HCT116 (cell line): Measurements from ENCODE around the gene SAG. TPM values are rescaled to one million over a fixed set of nuclear protein-coding genes. Genes with fewer than 3 reads are reported as not detected.

Source experiments
- ATAC-seq: fragments of 200-7000 bp; cut with Tn5 transposase; 2 replicates; pipeline ENCODE4 v1.9.1; 2020; ENCODE audit warnings: mild to moderate bottlenecking, moderate library complexity
- BruUV-seq: library from RNA; stranded (reverse); fragments of 400-500 nt; replicated peaks from 2 replicates; lab custom pipeline; 2021; lab: Mats Ljungman, UMichigan
- CTCF ChIA-PET: fragments of 300-600 bp; sonication (Branson Sonifier 250); formaldehyde crosslinking; loops from one replicate; lab custom pipeline; 2021; ENCODE audit warnings: antibody characterized with exemption; lab: Charles Lee
- POLR2A ChIA-PET: fragments of 300-600, 350-600 bp; sonication (Branson Sonifier 250); formaldehyde crosslinking; loops from one replicate; lab custom pipeline; 2021; ENCODE audit warnings: antibody characterized with exemption; lab: Charles Lee
- RAD21 ChIA-PET, 2 experiments: fragments of 300-600 bp; sonication (Branson Sonifier 250); formaldehyde crosslinking; loops; one replicate each; lab custom pipeline; 2023; ENCODE audit warnings: low total read pairs in 2 of 2; ENCODE audit not compliant: uncharacterized antibody in 2 of 2, unreplicated experiment in 2 of 2, low non-redundant PET in 1 of 2; lab: Charles Lee
- DNase-seq: peaks from one replicate; pipeline ENCODE4 v3.0.0-alpha.2; 2010; ENCODE audit warnings: low read depth, low spot score
- H2AFZ ChIP-seq: fragments of 200-600 bp; shearing (Covaris generic), sonication (generic); 2 replicates; pipeline ENCODE4 v1.6.1; 2017; ENCODE audit warnings: low read depth, mixed run types, mixed read lengths, antibody characterized with exemption, low read length; ENCODE audit not compliant: poor library complexity, severe bottlenecking
- H3K27ac ChIP-seq: 2 replicates; pipeline ENCODE4 v1.5.1; 2012; ENCODE audit warnings: low read depth, low read length
- H3K27me3 ChIP-seq: fragments of 200-600 bp; sonication (generic); 2 replicates; pipeline ENCODE4 v1.6.1; 2016; ENCODE audit warnings: mixed run types, low read length, mixed read lengths; ENCODE audit not compliant: insufficient read depth
- H3K36me3 ChIP-seq, 2 experiments: fragments of 200-500 bp in 1 of 2; fragments of 200-600 bp in 1 of 2; sonication (Bioruptor generic) in 1 of 2; sonication (generic) in 1 of 2; 2 replicates each; pipeline versions ENCODE4 v1.5.1 to v1.6.1; 2014 to 2016; ENCODE audit warnings: low read length in 2 of 2, inconsistent platforms in 1 of 2, mixed read lengths in 1 of 2, mixed run types in 1 of 2; ENCODE audit not compliant: insufficient read depth in 2 of 2, control insufficient read depth in 1 of 2
- H3K4me1 ChIP-seq, 2 experiments: fragments of 200-600 bp in 1 of 2; sonication (generic) in 1 of 2; 2 replicates each; pipeline versions ENCODE4 v1.5.1 to v1.6.1; 2012 to 2017; ENCODE audit warnings: low read length in 2 of 2, inconsistent platforms in 1 of 2, mild to moderate bottlenecking in 1 of 2, mixed read lengths in 1 of 2, mixed run types in 1 of 2, moderate library complexity in 1 of 2; ENCODE audit not compliant: insufficient read depth in 2 of 2, control insufficient read depth in 1 of 2
- H3K4me2 ChIP-seq: fragments of 200-600 bp; sonication (generic); 2 replicates; pipeline ENCODE4 v1.6.1; 2017; ENCODE audit warnings: mixed run types, low read length, mixed read lengths
- H3K4me3 ChIP-seq, 2 experiments: fragments of 200-600 bp in 1 of 2; sonication (generic) in 1 of 2; replicated peaks in 1 of 2; 2 replicates each; pipeline ENCODE4 v1.5.1; 2011 to 2016; ENCODE audit warnings: low read length in 2 of 2, control low read depth in 1 of 2, low read depth in 1 of 2, mild to moderate bottlenecking in 1 of 2, mixed read lengths in 1 of 2, mixed run types in 1 of 2
- H3K79me2 ChIP-seq: fragments of 200-600 bp; sonication (generic); 2 replicates; pipeline ENCODE4 v1.6.1; 2017; ENCODE audit warnings: mild to moderate bottlenecking, mixed run types, low read length, moderate library complexity, mixed read lengths; ENCODE audit not compliant: insufficient read depth
- H3K9ac ChIP-seq: fragments of 200-600 bp; sonication (generic); 2 replicates; pipeline ENCODE4 v1.6.1; 2016; ENCODE audit warnings: low read length, mixed read lengths
- H3K9me2 ChIP-seq: fragments of 200-600 bp; sonication (generic), shearing (Covaris generic); 2 replicates; pipeline ENCODE4 v1.6.1; 2017; ENCODE audit warnings: mixed run types, mild to moderate bottlenecking, moderate library complexity; ENCODE audit not compliant: insufficient read depth
- H3K9me3 ChIP-seq, 2 experiments: fragments of 200-500 bp in 1 of 2; fragments of 200-600 bp in 1 of 2; sonication (Bioruptor generic) in 1 of 2; sonication (generic) in 1 of 2; 2 replicates each; pipeline ENCODE4 v1.6.1; 2014 to 2017; ENCODE audit warnings: low read length in 2 of 2, mixed read lengths in 2 of 2, inconsistent platforms in 1 of 2, low read depth in 1 of 2, mild to moderate bottlenecking in 1 of 2, mixed run types in 1 of 2, moderate library complexity in 1 of 2; ENCODE audit not compliant: control insufficient read depth in 1 of 2, insufficient read depth in 1 of 2
- H4K20me1 ChIP-seq: fragments of 200-600 bp; sonication (generic), shearing (Covaris generic); 2 replicates; pipeline ENCODE4 v1.6.1; 2017; ENCODE audit warnings: mixed run types, mild to moderate bottlenecking, moderate library complexity; ENCODE audit not compliant: insufficient read depth
- CBX3 ChIP-seq: IDR thresholded peaks from 2 replicates; pipeline ENCODE4 v1.6.1; 2012; ENCODE audit warnings: low read depth
- SIN3A ChIP-seq: IDR thresholded peaks from 2 replicates; pipeline ENCODE4 v1.6.1; 2012; ENCODE audit warnings: low read depth
- intact Hi-C: fragments of 100-400 bp; cut with micrococcal nuclease; formaldehyde crosslinking; loops from 2 replicates; pipeline ENCODE4 v1.10.0; 2022
- total RNA-seq: library from RNA; stranded (reverse); gene quantifications from one replicate; pipeline ENCODE4 v1.2.1, GENCODE V29; 2021; ENCODE audit not compliant: unreplicated experiment
- TF ChIP-seq, protein P1 (sequence below): IDR thresholded peaks from 2 replicates; pipeline ENCODE4 v1.6.1; 2012; ENCODE audit warnings: low read depth

SAG gene
- total RNA-seq, 1 experiment from 2014 or later: not detected

DNA sequence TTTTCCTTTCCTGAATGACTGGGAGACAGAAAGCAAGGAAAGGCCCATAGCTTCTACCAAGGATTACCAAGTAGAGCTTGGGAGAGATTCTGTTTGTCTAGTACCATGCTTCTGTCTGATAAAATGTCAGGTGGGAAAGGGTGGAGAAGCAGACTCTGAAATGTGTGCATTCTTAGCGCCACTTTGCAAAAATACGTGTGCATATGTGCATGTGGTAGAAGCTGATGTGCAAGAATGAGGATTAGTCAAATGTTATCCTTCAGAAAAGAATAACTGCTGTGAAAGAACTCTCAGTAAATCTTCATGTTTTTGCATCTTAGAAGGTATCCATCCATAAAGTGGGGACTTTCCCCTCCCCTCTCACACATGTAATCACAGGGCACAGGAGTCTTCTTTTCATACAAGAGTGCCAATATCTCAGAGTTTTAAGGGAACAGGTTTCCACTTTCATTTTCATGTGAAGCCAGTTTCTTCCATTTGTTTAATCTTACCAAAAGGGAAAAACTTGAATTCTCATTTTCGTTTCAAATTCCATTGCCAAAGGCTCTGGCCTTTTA is 31.3 kb downstream of the SAG start:
- no peaks in the 10 kb centered on the region for H3K79me2 ChIP-seq
- ATAC-seq: no peak

DNA sequence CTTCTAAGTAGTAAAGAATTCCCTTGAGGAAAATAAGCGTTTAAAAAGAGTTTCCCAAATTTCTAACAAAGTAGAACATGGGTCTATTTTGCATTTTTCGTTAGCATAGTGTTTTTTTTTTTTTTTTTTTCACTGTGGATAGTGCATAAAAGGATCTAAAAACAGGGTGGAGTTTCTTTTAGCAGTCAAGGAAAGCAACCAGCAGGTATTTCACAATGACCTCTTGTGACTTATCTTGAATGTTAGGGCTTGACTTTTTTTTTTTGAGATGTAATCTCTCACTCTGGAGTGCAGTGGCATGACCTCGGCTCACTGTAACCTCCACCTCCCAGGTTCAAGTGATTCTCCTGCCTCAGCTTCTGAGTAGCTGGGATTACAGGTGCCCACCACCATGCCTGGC is 31.8 kb downstream of the SAG start:
- no peak for TF ChIP-seq CBX3
- TF ChIP-seq, protein P1, sequence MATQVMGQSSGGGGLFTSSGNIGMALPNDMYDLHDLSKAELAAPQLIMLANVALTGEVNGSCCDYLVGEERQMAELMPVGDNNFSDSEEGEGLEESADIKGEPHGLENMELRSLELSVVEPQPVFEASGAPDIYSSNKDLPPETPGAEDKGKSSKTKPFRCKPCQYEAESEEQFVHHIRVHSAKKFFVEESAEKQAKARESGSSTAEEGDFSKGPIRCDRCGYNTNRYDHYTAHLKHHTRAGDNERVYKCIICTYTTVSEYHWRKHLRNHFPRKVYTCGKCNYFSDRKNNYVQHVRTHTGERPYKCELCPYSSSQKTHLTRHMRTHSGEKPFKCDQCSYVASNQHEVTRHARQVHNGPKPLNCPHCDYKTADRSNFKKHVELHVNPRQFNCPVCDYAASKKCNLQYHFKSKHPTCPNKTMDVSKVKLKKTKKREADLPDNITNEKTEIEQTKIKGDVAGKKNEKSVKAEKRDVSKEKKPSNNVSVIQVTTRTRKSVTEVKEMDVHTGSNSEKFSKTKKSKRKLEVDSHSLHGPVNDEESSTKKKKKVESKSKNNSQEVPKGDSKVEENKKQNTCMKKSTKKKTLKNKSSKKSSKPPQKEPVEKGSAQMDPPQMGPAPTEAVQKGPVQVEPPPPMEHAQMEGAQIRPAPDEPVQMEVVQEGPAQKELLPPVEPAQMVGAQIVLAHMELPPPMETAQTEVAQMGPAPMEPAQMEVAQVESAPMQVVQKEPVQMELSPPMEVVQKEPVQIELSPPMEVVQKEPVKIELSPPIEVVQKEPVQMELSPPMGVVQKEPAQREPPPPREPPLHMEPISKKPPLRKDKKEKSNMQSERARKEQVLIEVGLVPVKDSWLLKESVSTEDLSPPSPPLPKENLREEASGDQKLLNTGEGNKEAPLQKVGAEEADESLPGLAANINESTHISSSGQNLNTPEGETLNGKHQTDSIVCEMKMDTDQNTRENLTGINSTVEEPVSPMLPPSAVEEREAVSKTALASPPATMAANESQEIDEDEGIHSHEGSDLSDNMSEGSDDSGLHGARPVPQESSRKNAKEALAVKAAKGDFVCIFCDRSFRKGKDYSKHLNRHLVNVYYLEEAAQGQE: no peak
- no peak overlapping the region for H3K4me2 ChIP-seq

More for the DNA sequence above, 31.3 kb downstream of the SAG start:
- no peaks in the 10 kb centered on the region for H3K4me1 ChIP-seq
- H3K9me2 ChIP-seq: no peaks in the 10 kb centered on the region
- CTCF ChIA-PET: no interaction called here
- H3K27ac ChIP-seq: no peak overlapping the region
- no peak overlapping the region for H3K9ac ChIP-seq
- H3K4me2 ChIP-seq: no peak overlapping the region
- TF ChIP-seq SIN3A: no peak
- no peak overlapping the region for H2AFZ ChIP-seq
- BruUV-seq: no TSS peak
- H3K4me3 ChIP-seq: no peak overlapping the region
- H3K36me3 ChIP-seq: no peaks in the 10 kb centered on the region
- DNase-seq: no peak
- intact Hi-C loops: no loop called here
- POLR2A ChIA-PET: no interaction called here
- RAD21 ChIA-PET: no interaction called here
- no peaks in the 10 kb centered on the region for H3K27me3 ChIP-seq
- no peaks in the 10 kb centered on the region for H4K20me1 ChIP-seq
- no peaks in the 10 kb centered on the region for H3K9me3 ChIP-seq

More for the DNA sequence above, 31.8 kb downstream of the SAG start:
- BruUV-seq: no TSS peak
- intact Hi-C loops: no loop called here
- Histone ChIP-seq H3K9me3 (no peaks in the 10 kb centered on the region), H3K9ac (no peak overlapping the region), H3K79me2 (no peaks in the 10 kb centered on the region), H2AFZ (no peak overlapping the region), H3K4me3 (no peak overlapping the region), H4K20me1 (no peaks in the 10 kb centered on the region), H3K36me3 (no peaks in the 10 kb centered on the region), H3K4me1 (no peaks in the 10 kb centered on the region), H3K9me2 (no peaks in the 10 kb centered on the region), H3K27ac (no peak overlapping the region), H3K27me3 (no peaks in the 10 kb centered on the region)
- no peak for ATAC-seq
- no peak for DNase-seq
- POLR2A ChIA-PET: no interaction called here
- RAD21 ChIA-PET: no interaction called here
- CTCF ChIA-PET: no interaction called here
